ENCODE data around the gene USP49.

Gene USP49

GRCh38 chr6:41885930-41886329 is 9.2 kb downstream of the USP49 start:
- TF ChIP-seq MYC (IDR thresholded peaks at IDR 0.05; ENCODE audit: low read depth, low read length) (no peak), POLR2A (IDR thresholded peaks at IDR 0.05; ENCODE audit: extremely low read depth, insufficient read length) (no peak), MAX (IDR thresholded peaks at IDR 0.05; ENCODE audit: low read depth, low read length) (no peak), CTCF (IDR thresholded peaks at IDR 0.05; ENCODE audit: low read depth, low read length) (no peak)

GRCh38 chr6:41884957-41885356 is 10.2 kb downstream of the USP49 start:
- TF ChIP-seq MYC (IDR thresholded peaks at IDR 0.05; ENCODE audit: low read depth, low read length): no peak
- TF ChIP-seq CTCF (IDR thresholded peaks at IDR 0.05; ENCODE audit: low read depth, low read length): no peak
- no peak for TF ChIP-seq MAX (IDR thresholded peaks at IDR 0.05; ENCODE audit: low read depth, low read length)
- TF ChIP-seq POLR2A (IDR thresholded peaks at IDR 0.05; ENCODE audit: extremely low read depth, insufficient read length): no peak
- no peak for DNase-seq (ENCODE audit: low read depth)
- H3K4me3 ChIP-seq (ENCODE audit: low read depth, low read length): no peak overlapping the region

More at GRCh38 chr6:41885930-41886329, 9.2 kb downstream of the USP49 start:
- DNase-seq (ENCODE audit: low read depth): no peak
- H3K4me3 ChIP-seq (ENCODE audit: low read depth, low read length): no peak overlapping the region

GRCh38 chr6:41881506-41881905 is 13.7 kb downstream of the USP49 start:
- DNase-seq (ENCODE audit: low read depth): no peak
- no peak for TF ChIP-seq POLR2A (IDR thresholded peaks at IDR 0.05; ENCODE audit: extremely low read depth, insufficient read length)
- no peak for TF ChIP-seq MAX (IDR thresholded peaks at IDR 0.05; ENCODE audit: low read depth, low read length)
- TF ChIP-seq CTCF (IDR thresholded peaks at IDR 0.05; ENCODE audit: low read depth, low read length): no peak
- no peak for TF ChIP-seq MYC (IDR thresholded peaks at IDR 0.05; ENCODE audit: low read depth, low read length)
- H3K4me3 ChIP-seq (ENCODE audit: low read depth, low read length): no peak overlapping the region

- no peak overlapping the region for H3K4me3 ChIP-seq (ENCODE audit: low read depth, low read length)
- peak; percentile 15 for DNase-seq (ENCODE audit: low read depth)
- TF ChIP-seq MAX (IDR thresholded peaks at IDR 0.05; ENCODE audit: low read depth, low read length): no peak
- TF ChIP-seq POLR2A (IDR thresholded peaks at IDR 0.05; ENCODE audit: extremely low read depth, insufficient read length): no peak
- TF ChIP-seq MYC (IDR thresholded peaks at IDR 0.05; ENCODE audit: low read depth, low read length): no peak
These were observed 16.2 kb downstream of the USP49 start for GRCh38 chr6:41878961-41879405.

GRCh38 chr6:41878246-41878645 is 16.9 kb downstream of the USP49 start:
- no peak for DNase-seq (ENCODE audit: low read depth)
- no peak for TF ChIP-seq MYC (IDR thresholded peaks at IDR 0.05; ENCODE audit: low read depth, low read length)
- TF ChIP-seq POLR2A (IDR thresholded peaks at IDR 0.05; ENCODE audit: extremely low read depth, insufficient read length): no peak
- TF ChIP-seq MAX (IDR thresholded peaks at IDR 0.05; ENCODE audit: low read depth, low read length): no peak
- TF ChIP-seq CTCF (IDR thresholded peaks at IDR 0.05; ENCODE audit: low read depth, low read length): no peak

GRCh38 chr6:41877051-41877680 is 18.0 kb downstream of the USP49 start:
- TF ChIP-seq MAX (IDR thresholded peaks at IDR 0.05; ENCODE audit: low read depth, low read length) (no peak), CTCF (IDR thresholded peaks at IDR 0.05; ENCODE audit: low read depth, low read length) (no peak), POLR2A (IDR thresholded peaks at IDR 0.05; ENCODE audit: extremely low read depth, insufficient read length) (no peak), MYC (IDR thresholded peaks at IDR 0.05; ENCODE audit: low read depth, low read length) (no peak)
- no peak for DNase-seq (ENCODE audit: low read depth)
- no peak overlapping the region for H3K4me3 ChIP-seq (ENCODE audit: low read depth, low read length)

More at GRCh38 chr6:41878246-41878645, 16.9 kb downstream of the USP49 start:
- no peak overlapping the region for H3K4me3 ChIP-seq (ENCODE audit: low read depth, low read length)
